GM19468 (cell line): ENCODE data around the gene FBRS.
"Not testable (repeated sequence)": the region's sequence is repeated elsewhere in the genome, so short reads cannot be mapped to it uniquely, and the experiment has no call there.

Experiments
- ATAC-seq: cut with Tn5 transposase; IDR thresholded peaks from one replicate; pipeline ENCODE4 v1.9.1; 2021; ENCODE audit warnings: mild to moderate bottlenecking, moderate library complexity, moderate number of reproducible peaks; ENCODE audit not compliant: unreplicated experiment; ENCODE audit errors: extremely low read depth

Gene FBRS

GRCh38 chr16:30697264-30698138 lies 39.3 kb downstream of the FBRS start:
- ATAC-seq, result peak; percentile 65

GRCh38 chr16:30698139-30698815 lies 40.0 kb downstream of the FBRS start:
- ATAC-seq, result peak; percentile 23

- ATAC-seq, result no peak
Observed at GRCh38 chr16:30698816-30699614, 40.8 kb downstream of the FBRS start, which contains the start of gene SRCAP. Gene SRCAP (plus strand): TSS chr16:30699171. CDS start chr16:30700825, 1,654 bp downstream.

GRCh38 chr16:30699615-30700099 lies 41.4 kb downstream of the FBRS start:
- ATAC-seq, result no peak

- no peak for ATAC-seq
Observed at GRCh38 chr16:30700491-30700890, 42.3 kb downstream of the FBRS start.

GRCh38 chr16:30700971-30701370 lies 42.7 kb downstream of the FBRS start:
- ATAC-seq, result no peak

- ATAC-seq, result not testable (repeated sequence)
Observed at GRCh38 chr16:30703071-30703470, 44.8 kb downstream of the FBRS start.

GRCh38 chr16:30703971-30704370 lies 45.7 kb downstream of the FBRS start:
- ATAC-seq, result no peak

- no peak for ATAC-seq
Observed at GRCh38 chr16:30706046-30706445, 47.8 kb downstream of the FBRS start.

GRCh38 chr16:30710971-30711370 lies 52.7 kb downstream of the FBRS start:
- ATAC-seq, result no peak

- ATAC-seq, result no peak
Observed at GRCh38 chr16:30711712-30712111, 53.5 kb downstream of the FBRS start.

- ATAC-seq, result no peak
Observed at GRCh38 chr16:30715750-30716445, 57.7 kb downstream of the FBRS start.

- no peak for ATAC-seq
Observed at GRCh38 chr16:30720086-30720485, 61.9 kb downstream of the FBRS start.
